Measurements from ENCODE around the gene AGO1. TPM values are rescaled to one million over a fixed set of nuclear protein-coding genes. Genes with fewer than 3 reads are reported as not detected.

Gene AGO1
- total and polyA plus RNA-seq, 2 of the 8 experiments (the other 6 are each of a cell fraction or from before 2014, with no cell fraction given) = 15.1 to 73.7 TPM

DNA sequence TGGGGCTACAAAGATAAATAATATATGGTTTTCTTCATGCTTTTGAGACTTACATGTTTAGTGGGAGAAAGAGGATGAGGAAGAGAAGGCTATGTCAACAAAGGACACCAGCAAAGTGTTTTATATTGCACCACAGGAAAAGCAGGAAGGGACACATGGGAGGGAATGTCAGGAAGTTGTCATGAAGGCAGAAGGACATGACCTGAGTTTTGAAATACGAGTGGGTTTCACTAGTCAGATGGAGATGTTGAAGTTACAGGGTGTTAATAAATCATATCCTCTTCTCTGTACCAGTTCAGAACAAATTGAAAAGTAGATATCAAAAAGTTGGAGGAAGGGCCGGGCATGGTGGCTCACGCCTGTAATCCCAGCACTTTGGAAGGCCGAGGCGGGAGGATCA is 18.2 kb upstream of the AGO1 start:
- no peak overlapping the region for H3K4me3 ChIP-seq (ENCODE audit: extremely low read depth in 1 of 4, insufficient read depth in 2 of 4, low read depth in 3 of 4, low read length in 4 of 4)
- no peak overlapping the region for H2BK15ac ChIP-seq (ENCODE audit: low read length)
- H4K20me1 ChIP-seq (replicated peaks in 1 of 2; ENCODE audit: control insufficient read depth in 1 of 2, insufficient read depth in 2 of 2, low read length in 2 of 2) = no peaks in the 10 kb centered on the region
- FAIRE-seq (no peak), DNase-seq (ENCODE audit: low read depth in 1 of 2, low spot score in 2 of 2) (no peak)
- H3K4me2 ChIP-seq (ENCODE audit: insufficient read depth in 1 of 2, low read depth in 2 of 2, low read length in 2 of 2) = no peak overlapping the region
- H3K18ac ChIP-seq (ENCODE audit: extremely low read depth, low read length) = no peak overlapping the region
- H2BK20ac ChIP-seq (ENCODE audit: low read length) = no peak overlapping the region
- H3K4me1 ChIP-seq (replicated peaks in 1 of 4; ENCODE audit: control insufficient read depth in 3 of 4, insufficient read depth in 4 of 4, low read length in 3 of 4) = no peaks in the 10 kb centered on the region
- 96% methylated on average over 5 of the region's 5 CpGs; no CpG with 5 or more reads in 1 of the 2 experiments for WGBS, 2 experiments (ENCODE audit: extremely low coverage in 1 of 2, insufficient coverage in 1 of 2, insufficient read length in 1 of 2, insufficient replicate concordance in 2 of 2, low coverage in 1 of 2, low lambda C conversion rate in 2 of 2, missing lambda C conversion rate in 1 of 2)
- no peak overlapping the region for H3K4ac ChIP-seq (replicated peaks; ENCODE audit: insufficient read length, low read depth, low read length)
- no peak overlapping the region for H4K5ac ChIP-seq (ENCODE audit: insufficient read length, low read depth, low read length)
- H3K9me3 ChIP-seq (ENCODE audit: insufficient read depth in 2 of 2, low read depth in 1 of 2, low read length in 1 of 2) = no peaks in the 10 kb centered on the region
- ChIA-PET CTCF (ENCODE audit: partially characterized antibody) (no interaction called here), POLR2A (ENCODE audit: partially characterized antibody) (no interaction called here)
- H3K56ac ChIP-seq (replicated peaks; ENCODE audit: insufficient read length, low read depth, low read length) = no peak overlapping the region
- H3K23me2 ChIP-seq (ENCODE audit: low read depth, low read length) = no peaks in the 10 kb centered on the region; the same call in 1 of the 2 replicates
- no peak overlapping the region for H2AFZ ChIP-seq (ENCODE audit: low read length)
- no peaks in the 10 kb centered on the region for H3K79me2 ChIP-seq (ENCODE audit: control insufficient read depth in 1 of 2, insufficient read depth in 2 of 2, low read length in 2 of 2)
- H3K27me3 ChIP-seq (replicated peaks in 1 of 4; ENCODE audit: control insufficient read depth in 3 of 4, extremely low read depth in 1 of 4, insufficient read depth in 3 of 4, low read length in 3 of 4) = no peaks in the 10 kb centered on the region
- H3K27ac ChIP-seq (ENCODE audit: low read depth, low read length) = no peak overlapping the region
- H3K23ac ChIP-seq (ENCODE audit: insufficient read length) = no peak overlapping the region
- H2BK120ac ChIP-seq (replicated peaks; ENCODE audit: low read depth, low read length) = no peak overlapping the region
- no peak overlapping the region for H4K91ac ChIP-seq (replicated peaks; ENCODE audit: insufficient read length, low read length)
- H3K9ac ChIP-seq (replicated peaks in 1 of 4; ENCODE audit: extremely low read depth in 1 of 4, low read depth in 3 of 4, low read length in 3 of 4) = no peak overlapping the region
- H2AK5ac ChIP-seq (ENCODE audit: low read depth, low read length) = no peak overlapping the region
- H4K8ac ChIP-seq (ENCODE audit: extremely low read depth, insufficient read depth, low read length) = no peak overlapping the region
- H3K14ac ChIP-seq (ENCODE audit: insufficient read length) = no peak overlapping the region
- no peaks in the 10 kb centered on the region for H3K36me3 ChIP-seq (ENCODE audit: control insufficient read depth in 2 of 4, insufficient read depth in 4 of 4, low read length in 3 of 4)
- no peak overlapping the region for H2BK5ac ChIP-seq (ENCODE audit: low read depth, low read length)
- no peak overlapping the region for H2BK12ac ChIP-seq (ENCODE audit: low read depth, low read length)
- no peaks in the 10 kb centered on the region for H3K79me1 ChIP-seq (ENCODE audit: low read depth, low read length)
- TF ChIP-seq PHF8 (conservative IDR thresholded peaks at IDR 0.05; ENCODE audit: low read depth, low read length) (no peak), TAF1 (IDR thresholded peaks at IDR 0.05; ENCODE audit: low read depth, low read length) (no peak), SP4 (IDR thresholded peaks at IDR 0.05; ENCODE audit: low read length) (no peak), TEAD4 (IDR thresholded peaks at IDR 0.05; ENCODE audit: low read depth, low read length) (no peak), TAF7 (optimal IDR thresholded peaks at IDR 0.05; ENCODE audit: borderline replicate concordance, low read depth, low read length) (no peak), TCF12 (IDR thresholded peaks at IDR 0.05; ENCODE audit: low read depth, low read length) (no peak), POLR2AphosphoS5 (IDR thresholded peaks at IDR 0.05; ENCODE audit: low read depth, low read length) (no peak), RAD21 (IDR thresholded peaks at IDR 0.05 in 1 of 2, conservative IDR thresholded peaks at IDR 0.05 in 1 of 2; ENCODE audit: low read depth in 2 of 2, low read length in 2 of 2) (no peak), SIN3A (conservative IDR thresholded peaks at IDR 0.05 in 1 of 2, IDR thresholded peaks at IDR 0.05 in 1 of 2; ENCODE audit: low read depth in 1 of 2, low read length in 2 of 2) (no peak), KDM4A (IDR thresholded peaks at IDR 0.05; ENCODE audit: low read depth, low read length, severe bottlenecking) (no peak), SP2 (IDR thresholded peaks at IDR 0.05; ENCODE audit: low read length) (no peak), EP300 (IDR thresholded peaks at IDR 0.05; ENCODE audit: borderline replicate concordance in 1 of 2, low read depth in 2 of 2, low read length in 2 of 2) (no peak), CEBPB (IDR thresholded peaks at IDR 0.05; ENCODE audit: low read depth, low read length) (no peak)
- TF ChIP-seq, protein P1, sequence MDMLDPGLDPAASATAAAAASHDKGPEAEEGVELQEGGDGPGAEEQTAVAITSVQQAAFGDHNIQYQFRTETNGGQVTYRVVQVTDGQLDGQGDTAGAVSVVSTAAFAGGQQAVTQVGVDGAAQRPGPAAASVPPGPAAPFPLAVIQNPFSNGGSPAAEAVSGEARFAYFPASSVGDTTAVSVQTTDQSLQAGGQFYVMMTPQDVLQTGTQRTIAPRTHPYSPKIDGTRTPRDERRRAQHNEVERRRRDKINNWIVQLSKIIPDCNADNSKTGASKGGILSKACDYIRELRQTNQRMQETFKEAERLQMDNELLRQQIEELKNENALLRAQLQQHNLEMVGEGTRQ (IDR thresholded peaks at IDR 0.05; ENCODE audit: low read length) = no peak
